ENCODE results near the gene ZNF385A.

The ZNF385A gene

DNA sequence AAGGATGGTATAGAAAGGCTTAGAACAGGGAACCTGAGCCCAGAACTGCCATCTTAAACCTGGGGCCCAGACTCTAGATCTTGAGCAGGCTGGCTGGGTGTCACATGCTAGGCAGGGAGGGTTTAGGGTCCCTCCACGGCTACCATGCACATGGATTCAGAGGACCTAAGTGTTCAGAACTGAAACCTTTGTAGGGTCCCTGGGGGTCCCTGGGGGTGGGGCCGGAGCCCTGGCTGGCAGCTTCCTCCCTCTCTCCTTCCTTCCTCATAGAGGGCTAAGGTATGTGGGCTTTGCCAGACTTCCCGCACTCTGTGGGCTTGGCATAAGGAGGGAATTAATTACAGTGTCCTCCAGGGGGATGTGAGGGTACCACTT lies 4.6 kb upstream of the ZNF385A start:
- Histone ChIP-seq H3K9me3 (ENCODE audit: control insufficient read depth, insufficient read depth, low read depth, low read length) (no peaks in the 10 kb centered on the region), H3K36me3 (ENCODE audit: control insufficient read depth in 2 of 2, insufficient read depth in 1 of 2, low read length in 2 of 2) (peaks cover 0 to 7% of the 10 kb centered on the region in 2 experiments; a peak in 1 of 3 replicates), H3K4me3 (ENCODE audit: low read depth, low read length) (no peak overlapping the region), H3K27ac (ENCODE audit: extremely low read depth, low read depth, low read length) (peak overlapping the region; percentile 42), H3K4me1 (ENCODE audit: control insufficient read depth, insufficient read depth, low read length) (peaks cover 27% of the 10 kb centered on the region)
- ChIA-PET POLR2A (no interaction called here), CTCF (no interaction called here)
- TF ChIP-seq, protein P1, sequence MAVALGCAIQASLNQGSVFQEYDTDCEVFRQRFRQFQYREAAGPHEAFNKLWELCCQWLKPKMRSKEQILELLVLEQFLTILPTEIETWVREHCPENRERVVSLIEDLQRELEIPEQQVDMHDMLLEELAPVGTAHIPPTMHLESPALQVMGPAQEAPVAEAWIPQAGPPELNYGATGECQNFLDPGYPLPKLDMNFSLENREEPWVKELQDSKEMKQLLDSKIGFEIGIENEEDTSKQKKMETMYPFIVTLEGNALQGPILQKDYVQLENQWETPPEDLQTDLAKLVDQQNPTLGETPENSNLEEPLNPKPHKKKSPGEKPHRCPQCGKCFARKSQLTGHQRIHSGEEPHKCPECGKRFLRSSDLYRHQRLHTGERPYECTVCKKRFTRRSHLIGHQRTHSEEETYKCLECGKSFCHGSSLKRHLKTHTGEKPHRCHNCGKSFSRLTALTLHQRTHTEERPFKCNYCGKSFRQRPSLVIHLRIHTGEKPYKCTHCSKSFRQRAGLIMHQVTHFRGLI (tag by site-specific recombination; IDR thresholded peaks at IDR 0.05) = no peak
- TF ChIP-seq ZBTB8A (tag by site-specific recombination; IDR thresholded peaks at IDR 0.05) (0 out of 2 replicates have a peak, but pooled peaks have one; percentile 4), ZXDB (tag by site-specific recombination; IDR thresholded peaks at IDR 0.05) (no peak), ZNF530 (tag by site-specific recombination; IDR thresholded peaks at IDR 0.05; ENCODE audit: low read depth) (no peak), SCRT1 (tag by site-specific recombination; IDR thresholded peaks at IDR 0.05; ENCODE audit: borderline replicate concordance) (no peak), ZNF335 (tag by site-specific recombination; conservative IDR thresholded peaks at IDR 0.05) (no peak), ZNF501 (tag by site-specific recombination; IDR thresholded peaks at IDR 0.05) (no peak), ZBTB48 (tag by site-specific recombination; IDR thresholded peaks at IDR 0.05) (peak; percentile 44; the same call in 1 of the 2 replicates), ZNF777 (tag by site-specific recombination; IDR thresholded peaks at IDR 0.05; ENCODE audit: borderline replicate concordance) (no peak), ZNF664 (tag by site-specific recombination; IDR thresholded peaks at IDR 0.05) (no peak), ZNF266 (tag by site-specific recombination; IDR thresholded peaks at IDR 0.05; ENCODE audit: low read depth) (no peak), ZNF548 (tag by site-specific recombination; IDR thresholded peaks at IDR 0.05) (no peak), ZNF112 (tag by site-specific recombination; IDR thresholded peaks at IDR 0.05) (no peak), GLI4 (tag by site-specific recombination; IDR thresholded peaks at IDR 0.05) (no peak)
- TF ChIP-seq, protein P2, sequence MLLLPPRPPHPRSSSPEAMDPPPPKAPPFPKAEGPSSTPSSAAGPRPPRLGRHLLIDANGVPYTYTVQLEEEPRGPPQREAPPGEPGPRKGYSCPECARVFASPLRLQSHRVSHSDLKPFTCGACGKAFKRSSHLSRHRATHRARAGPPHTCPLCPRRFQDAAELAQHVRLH (tag by site-specific recombination; IDR thresholded peaks at IDR 0.05) = no peak
- TF ChIP-seq, protein P3, sequence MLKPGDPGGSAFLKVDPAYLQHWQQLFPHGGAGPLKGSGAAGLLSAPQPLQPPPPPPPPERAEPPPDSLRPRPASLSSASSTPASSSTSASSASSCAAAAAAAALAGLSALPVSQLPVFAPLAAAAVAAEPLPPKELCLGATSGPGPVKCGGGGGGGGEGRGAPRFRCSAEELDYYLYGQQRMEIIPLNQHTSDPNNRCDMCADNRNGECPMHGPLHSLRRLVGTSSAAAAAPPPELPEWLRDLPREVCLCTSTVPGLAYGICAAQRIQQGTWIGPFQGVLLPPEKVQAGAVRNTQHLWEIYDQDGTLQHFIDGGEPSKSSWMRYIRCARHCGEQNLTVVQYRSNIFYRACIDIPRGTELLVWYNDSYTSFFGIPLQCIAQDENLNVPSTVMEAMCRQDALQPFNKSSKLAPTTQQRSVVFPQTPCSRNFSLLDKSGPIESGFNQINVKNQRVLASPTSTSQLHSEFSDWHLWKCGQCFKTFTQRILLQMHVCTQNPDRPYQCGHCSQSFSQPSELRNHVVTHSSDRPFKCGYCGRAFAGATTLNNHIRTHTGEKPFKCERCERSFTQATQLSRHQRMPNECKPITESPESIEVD (tag by site-specific recombination; IDR thresholded peaks at IDR 0.05) = no peak

DNA sequence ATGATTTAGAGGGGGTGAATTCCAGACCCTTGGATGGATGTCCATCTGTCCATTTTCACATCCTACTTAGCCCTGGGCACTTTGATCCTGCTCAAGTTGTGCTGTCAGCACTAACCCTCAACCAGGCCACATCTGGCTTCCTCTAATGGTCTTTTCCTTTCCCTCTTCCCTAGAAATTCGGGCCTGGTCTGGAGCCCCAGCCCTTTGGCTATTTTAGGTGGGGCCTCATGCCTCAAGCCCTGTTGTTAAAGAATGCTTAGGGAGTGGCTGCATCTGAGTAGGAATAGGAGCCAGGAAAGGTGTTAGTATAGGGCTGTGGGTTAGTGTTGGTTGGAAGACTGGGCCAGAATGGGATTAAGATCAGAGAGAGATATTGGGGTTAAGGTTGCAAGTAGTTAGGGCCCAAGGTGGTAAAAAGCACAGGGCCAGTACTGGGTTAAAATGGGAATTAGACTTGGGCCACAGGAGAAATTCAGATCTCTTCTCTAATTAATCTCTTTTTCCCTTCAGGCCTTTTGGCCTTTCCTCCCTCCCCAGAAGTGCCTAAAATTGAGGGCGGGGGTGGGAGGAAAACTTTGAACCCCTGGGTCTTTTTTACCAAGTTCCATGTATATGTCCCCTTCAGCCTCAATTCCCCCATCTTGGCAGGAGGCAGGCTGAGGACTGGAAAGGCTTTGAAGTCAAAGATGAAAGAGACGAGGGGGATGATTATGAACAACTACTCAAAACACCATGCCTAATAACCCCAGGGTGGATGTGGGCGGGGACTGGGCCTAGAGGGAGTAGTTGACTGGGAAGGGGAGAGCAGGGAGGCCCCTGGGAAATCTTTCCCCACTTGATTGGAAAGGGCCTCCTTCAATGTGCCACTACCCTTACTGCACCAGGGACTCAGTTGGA lies 4.0 kb upstream of the ZNF385A start:
- Histone ChIP-seq H3K27ac (ENCODE audit: extremely low read depth, low read depth, low read length) (peak overlapping the region; percentile 44), H3K4me1 (ENCODE audit: control insufficient read depth, insufficient read depth, low read length) (peaks cover 27% of the 10 kb centered on the region), H3K4me3 (ENCODE audit: low read depth, low read length) (no peak overlapping the region), H3K36me3 (ENCODE audit: control insufficient read depth in 2 of 2, insufficient read depth in 1 of 2, low read length in 2 of 2) (peaks cover 0 to 13% of the 10 kb centered on the region in 2 experiments; a peak in 1 of 3 replicates), H3K9me3 (ENCODE audit: control insufficient read depth, insufficient read depth, low read depth, low read length) (no peaks in the 10 kb centered on the region)
- ChIA-PET POLR2A (interaction anchor here (0.5 to 1.5 kb wide), 6 partner anchors 17 to 388 kb away, joined by 3 to 8 read pairs (median 3); partner anchors contain the start of gene HOXC9), CTCF (interaction anchor here (0.6 to 5.3 kb wide), 5 partner anchors 9 to 1534 kb away, joined by 3 to 38 read pairs (median 10); no protein-coding TSS in a partner anchor)
- TF ChIP-seq, protein P4, sequence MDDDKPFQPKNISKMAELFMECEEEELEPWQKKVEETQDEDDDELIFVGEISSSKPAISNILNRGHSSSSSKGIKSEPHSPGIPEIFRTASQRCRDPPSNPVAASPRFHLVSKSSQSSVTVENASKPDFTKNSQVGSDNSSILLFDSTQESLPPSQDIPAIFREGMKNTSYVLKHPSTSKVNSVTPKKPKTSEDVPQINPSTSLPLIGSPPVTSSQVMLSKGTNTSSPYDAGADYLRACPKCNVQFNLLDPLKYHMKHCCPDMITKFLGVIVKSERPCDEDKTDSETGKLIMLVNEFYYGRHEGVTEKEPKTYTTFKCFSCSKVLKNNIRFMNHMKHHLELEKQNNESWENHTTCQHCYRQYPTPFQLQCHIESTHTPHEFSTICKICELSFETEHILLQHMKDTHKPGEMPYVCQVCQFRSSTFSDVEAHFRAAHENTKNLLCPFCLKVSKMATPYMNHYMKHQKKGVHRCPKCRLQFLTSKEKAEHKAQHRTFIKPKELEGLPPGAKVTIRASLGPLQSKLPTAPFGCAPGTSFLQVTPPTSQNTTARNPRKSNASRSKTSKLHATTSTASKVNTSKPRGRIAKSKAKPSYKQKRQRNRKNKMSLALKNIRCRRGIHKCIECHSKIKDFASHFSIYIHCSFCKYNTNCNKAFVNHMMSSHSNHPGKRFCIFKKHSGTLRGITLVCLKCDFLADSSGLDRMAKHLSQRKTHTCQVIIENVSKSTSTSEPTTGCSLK (tag by site-specific recombination; IDR thresholded peaks at IDR 0.05) = no peak
- TF ChIP-seq BCL11A (tag by site-specific recombination; IDR thresholded peaks at IDR 0.05; ENCODE audit: low read depth) (no peak), ZNF366 (tag by site-specific recombination; conservative IDR thresholded peaks at IDR 0.05) (no peak), EGR2 (tag by site-specific recombination; IDR thresholded peaks at IDR 0.05; ENCODE audit: low read depth) (peak; percentile 83), ZNF423 (tag by site-specific recombination; IDR thresholded peaks at IDR 0.05) (peak; percentile 61), ZNF670 (tag by site-specific recombination; IDR thresholded peaks at IDR 0.05; ENCODE audit: low read depth) (no peak)
- TF ChIP-seq, protein P5, sequence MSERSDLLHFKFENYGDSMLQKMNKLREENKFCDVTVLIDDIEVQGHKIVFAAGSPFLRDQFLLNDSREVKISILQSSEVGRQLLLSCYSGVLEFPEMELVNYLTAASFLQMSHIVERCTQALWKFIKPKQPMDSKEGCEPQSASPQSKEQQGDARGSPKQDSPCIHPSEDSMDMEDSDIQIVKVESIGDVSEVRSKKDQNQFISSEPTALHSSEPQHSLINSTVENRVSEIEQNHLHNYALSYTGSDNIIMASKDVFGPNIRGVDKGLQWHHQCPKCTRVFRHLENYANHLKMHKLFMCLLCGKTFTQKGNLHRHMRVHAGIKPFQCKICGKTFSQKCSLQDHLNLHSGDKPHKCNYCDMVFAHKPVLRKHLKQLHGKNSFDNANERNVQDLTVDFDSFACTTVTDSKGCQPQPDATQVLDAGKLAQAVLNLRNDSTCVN (tag by site-specific recombination; optimal IDR thresholded peaks at IDR 0.05) = no peak
